Measurements from ENCODE around the gene OLA1. TPM values are rescaled to one million over a fixed set of nuclear protein-coding genes. Genes with fewer than 3 reads are reported as not detected.

OLA1 gene
- total RNA-seq, 2 donors from 2014 or later, result 127 to 181 TPM

DNA sequence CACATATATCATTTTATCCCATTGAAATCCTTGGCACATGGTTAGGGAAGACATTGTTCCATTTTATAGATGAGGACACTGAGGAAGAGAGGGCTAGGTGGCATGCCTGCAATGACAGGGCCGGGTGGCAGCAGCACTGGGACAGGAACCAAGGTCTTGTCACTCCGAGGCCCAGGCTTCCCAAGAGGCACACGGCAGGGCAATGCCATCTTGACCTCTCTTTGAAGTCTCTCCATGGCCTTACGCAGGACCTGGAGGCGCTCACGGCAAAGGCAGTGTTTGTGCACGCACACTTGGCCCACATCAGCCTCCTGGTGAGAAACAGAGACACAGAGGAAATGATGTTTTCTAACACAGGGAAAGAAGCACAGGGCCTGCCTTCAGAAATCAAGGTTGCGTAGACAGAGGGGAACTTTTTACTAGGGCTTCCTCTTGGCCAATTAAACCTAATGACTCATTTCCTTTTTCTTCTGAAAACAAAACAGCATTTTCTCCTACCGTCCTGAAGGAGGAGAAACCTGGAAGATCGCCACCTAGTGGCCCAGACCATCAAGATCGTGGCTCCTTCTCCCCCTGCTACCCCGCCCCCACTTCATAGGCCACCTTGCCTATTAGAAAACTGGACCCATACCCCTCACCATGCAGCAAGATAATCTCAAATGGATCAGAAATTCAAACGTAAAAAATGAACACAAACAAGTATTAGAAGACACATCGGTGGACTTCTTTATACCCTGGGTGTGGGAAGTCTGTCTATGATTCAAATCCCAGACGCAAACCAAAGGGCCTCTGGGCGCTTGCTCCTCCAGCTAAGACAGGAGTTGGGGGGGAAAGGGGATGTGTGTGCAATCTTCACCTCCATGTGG lies 208.5 kb downstream of the OLA1 start:
- H3K4me3 Mint-ChIP-seq, result no peak overlapping the region
- Histone ChIP-seq H3K36me3 (ENCODE audit: control insufficient read depth, insufficient read depth, low read length) (no peaks in the 10 kb centered on the region), H3K27ac (ENCODE audit: low read depth, low read length) (no peak overlapping the region), H3K27me3 (ENCODE audit: control insufficient read depth, insufficient read depth, low read length, poor library complexity, severe bottlenecking) (no peaks in the 10 kb centered on the region), H3K4me1 (ENCODE audit: control insufficient read depth, insufficient read depth, low read length) (no peaks in the 10 kb centered on the region), H3K9me3 (ENCODE audit: control insufficient read depth, low read length) (no peaks in the 10 kb centered on the region), H3K4me3 (ENCODE audit: low read length) (no peak overlapping the region), H3K9ac (ENCODE audit: extremely low read depth, low read length, poor library complexity, severe bottlenecking) (no peak overlapping the region)
- H3K9me3 Mint-ChIP-seq, result no peaks in the 10 kb centered on the region
- peak overlapping the region; percentile 93 for H3K27ac Mint-ChIP-seq
- H3K4me1 Mint-ChIP-seq, result peaks cover 24% of the 10 kb centered on the region
- 56 to 66% methylated on average over 8 to 16 of the region's 16 CpGs for WGBS, 2 experiments (ENCODE audit: insufficient coverage in 1 of 2, insufficient read length in 1 of 2)
- H3K36me3 Mint-ChIP-seq (ENCODE audit: low read depth), result no peaks in the 10 kb centered on the region
- H3K27me3 Mint-ChIP-seq (ENCODE audit: insufficient read depth), result no peaks in the 10 kb centered on the region
- DNase-seq, result peak; percentile 94
- TF ChIP-seq, protein P1, sequence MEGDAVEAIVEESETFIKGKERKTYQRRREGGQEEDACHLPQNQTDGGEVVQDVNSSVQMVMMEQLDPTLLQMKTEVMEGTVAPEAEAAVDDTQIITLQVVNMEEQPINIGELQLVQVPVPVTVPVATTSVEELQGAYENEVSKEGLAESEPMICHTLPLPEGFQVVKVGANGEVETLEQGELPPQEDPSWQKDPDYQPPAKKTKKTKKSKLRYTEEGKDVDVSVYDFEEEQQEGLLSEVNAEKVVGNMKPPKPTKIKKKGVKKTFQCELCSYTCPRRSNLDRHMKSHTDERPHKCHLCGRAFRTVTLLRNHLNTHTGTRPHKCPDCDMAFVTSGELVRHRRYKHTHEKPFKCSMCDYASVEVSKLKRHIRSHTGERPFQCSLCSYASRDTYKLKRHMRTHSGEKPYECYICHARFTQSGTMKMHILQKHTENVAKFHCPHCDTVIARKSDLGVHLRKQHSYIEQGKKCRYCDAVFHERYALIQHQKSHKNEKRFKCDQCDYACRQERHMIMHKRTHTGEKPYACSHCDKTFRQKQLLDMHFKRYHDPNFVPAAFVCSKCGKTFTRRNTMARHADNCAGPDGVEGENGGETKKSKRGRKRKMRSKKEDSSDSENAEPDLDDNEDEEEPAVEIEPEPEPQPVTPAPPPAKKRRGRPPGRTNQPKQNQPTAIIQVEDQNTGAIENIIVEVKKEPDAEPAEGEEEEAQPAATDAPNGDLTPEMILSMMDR (conservative IDR thresholded peaks at IDR 0.05), result peak; percentile 94

DNA sequence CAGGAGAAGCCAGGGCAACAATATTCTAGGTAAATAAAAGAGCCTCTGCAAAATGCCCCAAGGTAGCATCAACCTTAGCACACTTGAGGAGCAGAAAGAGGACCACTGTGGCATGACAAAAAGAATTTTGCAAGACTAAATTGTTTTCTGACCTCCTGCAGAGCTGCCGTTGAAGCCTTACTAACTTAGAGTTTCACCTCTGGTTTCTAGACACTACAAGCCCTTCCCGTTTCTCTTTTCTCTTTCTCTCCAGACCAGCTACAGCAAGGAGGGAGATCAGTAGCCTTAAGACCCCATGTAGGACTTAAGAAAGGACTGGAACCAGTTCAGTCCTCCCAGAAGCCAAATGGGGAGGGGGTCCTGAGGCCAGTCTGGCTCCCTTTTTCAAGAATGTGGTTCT lies 209.9 kb downstream of the OLA1 start:
- no peaks in the 10 kb centered on the region for H3K9me3 Mint-ChIP-seq
- Histone ChIP-seq H3K36me3 (ENCODE audit: control insufficient read depth, insufficient read depth, low read length) (no peaks in the 10 kb centered on the region), H3K4me3 (ENCODE audit: low read length) (no peak overlapping the region), H3K4me1 (ENCODE audit: control insufficient read depth, insufficient read depth, low read length) (no peaks in the 10 kb centered on the region), H3K27me3 (ENCODE audit: control insufficient read depth, insufficient read depth, low read length, poor library complexity, severe bottlenecking) (no peaks in the 10 kb centered on the region), H3K9ac (ENCODE audit: extremely low read depth, low read length, poor library complexity, severe bottlenecking) (no peak overlapping the region), H3K27ac (ENCODE audit: low read depth, low read length) (no peak overlapping the region), H3K9me3 (ENCODE audit: control insufficient read depth, low read length) (no peaks in the 10 kb centered on the region)
- no peaks in the 10 kb centered on the region for H3K36me3 Mint-ChIP-seq (ENCODE audit: low read depth)
- TF ChIP-seq, protein P1 (conservative IDR thresholded peaks at IDR 0.05), result no peak
- no peak overlapping the region for H3K4me3 Mint-ChIP-seq
- peaks cover 3% of the 10 kb centered on the region for H3K27me3 Mint-ChIP-seq (ENCODE audit: insufficient read depth)
- peaks cover 24% of the 10 kb centered on the region for H3K4me1 Mint-ChIP-seq
- peak overlapping the region; percentile 61 for H3K27ac Mint-ChIP-seq
- no peak for DNase-seq
- 71 to 80% methylated on average over 1 to 2 of the region's 2 CpGs for WGBS, 2 experiments (ENCODE audit: insufficient coverage in 1 of 2, insufficient read length in 1 of 2)

DNA sequence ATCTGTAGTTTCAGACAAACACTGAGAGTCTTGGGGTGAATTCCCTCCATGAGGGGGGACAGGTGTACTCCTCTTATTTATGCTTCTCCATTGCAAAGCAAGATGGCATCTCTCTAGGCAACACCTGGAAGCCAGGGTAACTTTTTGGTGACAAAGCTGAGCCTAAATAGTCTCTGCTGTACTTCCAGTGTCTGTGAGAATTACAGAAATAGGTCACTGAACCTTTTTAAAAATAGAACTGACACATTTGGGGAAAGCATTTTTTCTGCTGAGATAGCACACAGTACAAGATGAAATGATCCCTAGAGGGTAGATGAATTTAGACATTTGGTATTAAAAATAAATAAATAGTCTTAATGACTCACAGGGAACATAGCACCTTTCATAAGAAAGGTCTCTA lies 211.5 kb downstream of the OLA1 start:
- H3K9me3 ChIP-seq (ENCODE audit: control insufficient read depth, low read length), result no peaks in the 10 kb centered on the region
- H3K9ac ChIP-seq (ENCODE audit: extremely low read depth, low read length, poor library complexity, severe bottlenecking), result no peak overlapping the region
- Mint-ChIP-seq H3K27me3 (ENCODE audit: insufficient read depth) (peaks cover 3% of the 10 kb centered on the region), H3K36me3 (ENCODE audit: low read depth) (no peaks in the 10 kb centered on the region), H3K9me3 (no peaks in the 10 kb centered on the region), H3K4me1 (peaks cover 31% of the 10 kb centered on the region), H3K27ac (no peak overlapping the region), H3K4me3 (no peak overlapping the region)
- TF ChIP-seq, protein P1 (conservative IDR thresholded peaks at IDR 0.05), result no peak
- H3K4me1 ChIP-seq (ENCODE audit: control insufficient read depth, insufficient read depth, low read length), result peaks cover 4% of the 10 kb centered on the region
- H3K4me3 ChIP-seq (ENCODE audit: low read length), result no peak overlapping the region
- no peaks in the 10 kb centered on the region for H3K27me3 ChIP-seq (ENCODE audit: control insufficient read depth, insufficient read depth, low read length, poor library complexity, severe bottlenecking)
- no peaks in the 10 kb centered on the region for H3K36me3 ChIP-seq (ENCODE audit: control insufficient read depth, insufficient read depth, low read length)
- H3K27ac ChIP-seq (ENCODE audit: low read depth, low read length), result no peak overlapping the region
- no peak for DNase-seq
